OCI-LY7 (cell line): ENCODE measurements around the gene COPE. TPM values are rescaled to one million over a fixed set of nuclear protein-coding genes. Genes with fewer than 3 reads are reported as not detected.

Experiments used
- BruUV-seq: library from RNA; stranded (reverse); fragments of 400-500 nt; replicated peaks from 2 replicates; lab custom pipeline; 2021; lab: Mats Ljungman, UMichigan
- CTCF ChIA-PET: fragments of 300-600 bp; sonication (Branson Sonifier 250); formaldehyde crosslinking; loops from one replicate; lab custom pipeline; 2022; ENCODE audit warnings: antibody characterized with exemption; ENCODE audit not compliant: unreplicated experiment; lab: Charles Lee
- POLR2A ChIA-PET: fragments of 300-600 bp; sonication (Branson Sonifier 250); formaldehyde crosslinking; loops from one replicate; lab custom pipeline; 2022; ENCODE audit warnings: antibody characterized with exemption; lab: Charles Lee
- DNase-seq: peaks from one replicate; pipeline ENCODE4 v3.0.0-alpha.2; 2015; ENCODE audit warnings: low spot score
- H2AFZ ChIP-seq: fragments of 200-600 bp; sonication (generic), shearing (Covaris generic); 2 replicates; pipeline ENCODE4 v1.6.1; 2014; ENCODE audit warnings: mild to moderate bottlenecking, antibody characterized with exemption, low read length, moderate library complexity
- H3K27ac ChIP-seq: fragments of 200-600 bp; sonication (generic); 2 replicates; pipeline ENCODE4 v1.5.1; 2014; ENCODE audit warnings: mixed run types, low read depth, mild to moderate bottlenecking, moderate library complexity, low read length, inconsistent platforms; ENCODE audit not compliant: poor library complexity, severe bottlenecking
- H3K36me3 ChIP-seq: fragments of 200-600 bp; sonication (generic); 2 replicates; pipeline ENCODE4 v1.6.1; 2014; ENCODE audit warnings: mild to moderate bottlenecking, antibody characterized with exemption, low read length, moderate library complexity, mixed read lengths; ENCODE audit not compliant: insufficient read depth
- H3K4me1 ChIP-seq: fragments of 200-600 bp; sonication (generic); 2 replicates; pipeline ENCODE4 v1.5.1; 2014; ENCODE audit warnings: mild to moderate bottlenecking, low read length; ENCODE audit not compliant: insufficient read depth, poor library complexity, severe bottlenecking
- H3K4me2 ChIP-seq: fragments of 200-600 bp; sonication (generic); 2 replicates; pipeline ENCODE4 v1.6.1; 2014; ENCODE audit warnings: mild to moderate bottlenecking, low read length
- H3K4me3 ChIP-seq: fragments of 200-600 bp; sonication (generic); 2 replicates; pipeline ENCODE4 v1.5.1; 2014; ENCODE audit warnings: mild to moderate bottlenecking, low read depth, low read length; ENCODE audit not compliant: poor library complexity, severe bottlenecking
- H3K79me2 ChIP-seq: fragments of 200-600 bp; sonication (generic); 2 replicates; pipeline ENCODE4 v1.6.1; 2016; ENCODE audit warnings: low read depth, mild to moderate bottlenecking, low read length, moderate library complexity, mixed read lengths; ENCODE audit not compliant: insufficient read depth
- H3K9me2 ChIP-seq: fragments of 200-600 bp; sonication (generic); 2 replicates; pipeline ENCODE4 v1.6.1; 2016; ENCODE audit warnings: mild to moderate bottlenecking, low read length, mixed read lengths; ENCODE audit not compliant: insufficient read depth
- H3K9me3 ChIP-seq: fragments of 200-600 bp; sonication (generic); 2 replicates; pipeline ENCODE4 v1.6.1; 2014; ENCODE audit warnings: mild to moderate bottlenecking, mixed run types, low read length, mixed read lengths
- H4K20me1 ChIP-seq: fragments of 200-600 bp; sonication (generic); 2 replicates; pipeline ENCODE4 v1.6.1; 2014; ENCODE audit warnings: mild to moderate bottlenecking, antibody characterized with exemption, low read length, moderate library complexity, mixed read lengths; ENCODE audit not compliant: insufficient read depth
- CTCF ChIP-seq: fragments of 200-600 bp; sonication (generic); conservative IDR thresholded peaks from 2 replicates; pipeline ENCODE4 v1.5.1; 2014; ENCODE audit warnings: mild to moderate bottlenecking, antibody characterized with exemption, low read length, moderate library complexity, mixed read lengths
- EZH2phosphoT487 ChIP-seq: fragments of 200-600 bp; sonication (generic); IDR thresholded peaks from 2 replicates; pipeline ENCODE4 v1.6.1; 2018; ENCODE audit warnings: low read depth, borderline replicate concordance, mild to moderate bottlenecking, mixed run types, antibody characterized with exemption, low read length, moderate library complexity, mixed read lengths
- intact Hi-C: fragments of 100-400 bp; cut with micrococcal nuclease; formaldehyde crosslinking; loops from one replicate; pipeline ENCODE4 v1.10.0; 2022; ENCODE audit not compliant: unreplicated experiment
- total RNA-seq, 2 experiments: library from RNA; depleted of rRNA in 1 of 2; stranded (reverse); fragments of >200 nt in 1 of 2; shearing (Covaris generic) in 1 of 2; gene quantifications; 2 replicates each; pipeline ENCODE4 v1.2.3, GENCODE V29; 2014 to 2022

Gene COPE
- total RNA-seq, 2 experiments from 2014 or later: 255 to 256 TPM

DNA sequence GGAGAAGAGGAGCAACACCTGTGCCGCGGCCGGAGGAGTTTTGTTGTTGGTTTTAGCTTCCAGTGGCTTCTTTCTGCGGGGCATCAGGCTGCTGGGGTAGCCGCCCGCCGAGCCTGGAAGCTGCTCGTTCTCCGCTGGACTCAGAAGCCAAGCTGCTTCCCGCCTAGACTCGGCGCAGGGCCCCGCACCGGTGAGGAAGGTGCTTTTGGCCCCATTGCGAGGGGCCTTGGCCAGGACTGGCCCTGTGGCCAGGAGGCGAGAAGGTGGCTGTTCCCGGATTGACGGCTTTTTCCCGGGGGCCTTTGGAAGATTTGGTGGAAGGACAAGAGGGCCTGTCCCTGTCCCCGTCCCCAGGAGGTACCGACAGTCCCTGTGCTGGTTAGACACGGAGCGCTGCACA, 52.0 kb downstream of the COPE start:
- no peak overlapping the region for H3K4me2 ChIP-seq
- no peak overlapping the region for H2AFZ ChIP-seq
- no peak for TF ChIP-seq EZH2phosphoT487
- no peak for TF ChIP-seq CTCF
- ChIA-PET CTCF (no interaction called here), POLR2A (no interaction called here)
- no peaks in the 10 kb centered on the region for H3K9me3 ChIP-seq
- BruUV-seq: no TSS peak
- intact Hi-C loops: no loop called here
- peaks cover 3% of the 10 kb centered on the region; the same call in 1 of the 2 replicates for H3K79me2 ChIP-seq
- H3K4me3 ChIP-seq: no peak overlapping the region
- DNase-seq: no peak
- no peaks in the 10 kb centered on the region for H3K9me2 ChIP-seq
- H4K20me1 ChIP-seq: peaks cover 8% of the 10 kb centered on the region; the same call in 1 of the 2 replicates
- H3K27ac ChIP-seq: no peak overlapping the region
- peaks cover 12% of the 10 kb centered on the region for H3K4me1 ChIP-seq
- peaks cover 63% of the 10 kb centered on the region for H3K36me3 ChIP-seq

DNA sequence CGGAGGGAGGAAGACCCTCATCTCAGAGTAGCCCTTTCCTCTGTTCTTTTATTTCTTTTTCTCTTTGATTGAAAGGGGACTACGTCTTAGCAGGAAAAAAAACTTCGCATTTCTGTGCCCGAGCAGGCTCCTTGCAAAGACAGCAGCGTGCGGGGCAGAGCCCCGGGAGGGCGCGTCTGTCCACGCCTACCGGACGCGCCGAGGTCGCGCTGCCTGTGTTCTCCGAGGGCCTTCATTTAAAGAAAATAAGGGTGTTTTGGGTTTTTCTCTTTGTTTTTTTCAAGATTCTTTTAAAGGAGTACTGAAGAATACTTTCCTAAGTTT, 52.4 kb downstream of the COPE start:
- Histone ChIP-seq H3K4me1 (peaks cover 12% of the 10 kb centered on the region), H4K20me1 (peaks cover 8% of the 10 kb centered on the region; the same call in 1 of the 2 replicates), H2AFZ (no peak overlapping the region), H3K4me3 (no peak overlapping the region), H3K9me2 (no peaks in the 10 kb centered on the region), H3K36me3 (peaks cover 68% of the 10 kb centered on the region), H3K9me3 (no peaks in the 10 kb centered on the region), H3K27ac (no peak overlapping the region), H3K4me2 (no peak overlapping the region), H3K79me2 (peaks cover 3% of the 10 kb centered on the region; the same call in 1 of the 2 replicates)
- DNase-seq: no peak
- no peak for TF ChIP-seq EZH2phosphoT487
- peak; percentile 73 for TF ChIP-seq CTCF
- intact Hi-C loops: loop anchor here (1.0 kb wide), 1 partner anchor 120 kb away; no protein-coding TSS in a partner anchor
- no TSS peak for BruUV-seq
- POLR2A ChIA-PET: no interaction called here
- CTCF ChIA-PET: no interaction called here

GRCh38 chr19:18865973-18866799, 53.0 kb downstream of the COPE start:
- Histone ChIP-seq H3K4me3 (no peak overlapping the region), H2AFZ (no peak overlapping the region), H3K4me2 (no peak overlapping the region), H3K4me1 (peaks cover 13% of the 10 kb centered on the region), H3K9me3 (no peaks in the 10 kb centered on the region), H3K27ac (peak overlapping the region; percentile 45), H3K9me2 (no peaks in the 10 kb centered on the region), H3K79me2 (peaks cover 3% of the 10 kb centered on the region; the same call in 1 of the 2 replicates), H4K20me1 (peaks cover 8% of the 10 kb centered on the region; the same call in 1 of the 2 replicates), H3K36me3 (peaks cover 73% of the 10 kb centered on the region)
- CTCF ChIA-PET: no interaction called here
- intact Hi-C loops: loop anchor here (1.0 kb wide), 1 partner anchor 120 kb away; no protein-coding TSS in a partner anchor
- peak; percentile 70 for DNase-seq
- TF ChIP-seq EZH2phosphoT487 (no peak), CTCF (peak; percentile 99)
- no TSS peak for BruUV-seq
- POLR2A ChIA-PET: no interaction called here
